Tibial nerve (tissue), 4 donors: ENCODE data around the gene ARID3A.

ENCODE experiments used
- EP300 ChIP-seq, 2 donors: sonication (generic); formaldehyde crosslinking; IDR thresholded peaks; one replicate each; pipeline ENCODE4 v1.6.1; 2017; ENCODE audit warnings: antibody characterized with exemption in 2 of 2, mild to moderate bottlenecking in 1 of 2
- POLR2A ChIP-seq, 2 donors: fragments of 450-650 bp; IDR thresholded peaks; one replicate each; pipeline ENCODE4 v1.6.1; 2017; ENCODE audit warnings: antibody characterized with exemption in 2 of 2, mild to moderate bottlenecking in 2 of 2, moderate library complexity in 2 of 2
- TF ChIP-seq, protein P1 (sequence below), 5 experiments: fragments of 200-600 bp in 3 of 5; fragments of 450-650 bp in 2 of 5; sonication (generic) in 3 of 5; IDR thresholded peaks; one replicate each; pipeline ENCODE4 v1.5.1; 2016 to 2019; ENCODE audit warnings: antibody characterized with exemption in 5 of 5, mild to moderate bottlenecking in 3 of 5, moderate library complexity in 2 of 5

DNA sequence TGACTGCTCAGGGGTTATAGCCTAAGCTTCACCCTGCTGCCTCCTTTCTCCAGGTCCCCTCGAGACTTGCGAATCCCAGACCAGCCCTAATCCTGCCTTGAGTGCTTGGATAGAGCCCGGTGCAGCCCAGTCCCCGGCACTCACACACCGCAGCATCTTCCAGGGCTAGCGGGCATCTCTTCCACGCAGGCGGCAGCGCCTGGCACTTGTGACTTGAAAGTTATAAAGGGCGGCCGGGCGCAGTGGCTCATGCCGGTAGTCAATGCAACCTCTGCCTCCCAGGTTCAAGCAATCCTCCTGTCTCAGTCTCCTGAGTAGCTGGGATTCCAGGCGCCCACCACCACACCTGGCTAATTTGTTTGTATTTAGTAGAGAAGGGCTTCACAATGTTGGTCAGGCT, 60.2 kb downstream of the ARID3A start:
- TF ChIP-seq POLR2A (IDR thresholded peaks at IDR 0.05) (no peak), EP300 (IDR thresholded peaks at IDR 0.05) (no peak)
- TF ChIP-seq, protein P1, sequence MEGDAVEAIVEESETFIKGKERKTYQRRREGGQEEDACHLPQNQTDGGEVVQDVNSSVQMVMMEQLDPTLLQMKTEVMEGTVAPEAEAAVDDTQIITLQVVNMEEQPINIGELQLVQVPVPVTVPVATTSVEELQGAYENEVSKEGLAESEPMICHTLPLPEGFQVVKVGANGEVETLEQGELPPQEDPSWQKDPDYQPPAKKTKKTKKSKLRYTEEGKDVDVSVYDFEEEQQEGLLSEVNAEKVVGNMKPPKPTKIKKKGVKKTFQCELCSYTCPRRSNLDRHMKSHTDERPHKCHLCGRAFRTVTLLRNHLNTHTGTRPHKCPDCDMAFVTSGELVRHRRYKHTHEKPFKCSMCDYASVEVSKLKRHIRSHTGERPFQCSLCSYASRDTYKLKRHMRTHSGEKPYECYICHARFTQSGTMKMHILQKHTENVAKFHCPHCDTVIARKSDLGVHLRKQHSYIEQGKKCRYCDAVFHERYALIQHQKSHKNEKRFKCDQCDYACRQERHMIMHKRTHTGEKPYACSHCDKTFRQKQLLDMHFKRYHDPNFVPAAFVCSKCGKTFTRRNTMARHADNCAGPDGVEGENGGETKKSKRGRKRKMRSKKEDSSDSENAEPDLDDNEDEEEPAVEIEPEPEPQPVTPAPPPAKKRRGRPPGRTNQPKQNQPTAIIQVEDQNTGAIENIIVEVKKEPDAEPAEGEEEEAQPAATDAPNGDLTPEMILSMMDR (IDR thresholded peaks at IDR 0.05): no peak
